SU-DHL-6 (cell line): ENCODE results near the gene PLCH1.

ENCODE experiments used
- H2AFZ ChIP-seq: fragments of 200-600 bp; sonication (generic); 2 replicates; pipeline ENCODE4 v1.6.1; 2014; ENCODE audit warnings: low read depth, mild to moderate bottlenecking, moderate library complexity, mixed read lengths, antibody characterized with exemption, low read length; ENCODE audit not compliant: severe bottlenecking
- H3F3A ChIP-seq: fragments of 200-600 bp; shearing (Covaris generic); 2 replicates; pipeline ENCODE4 v1.6.0; 2016; ENCODE audit warnings: antibody characterized with exemption, mild to moderate bottlenecking; ENCODE audit not compliant: insufficient read depth
- H3K27ac ChIP-seq: fragments of 200-600 bp; sonication (generic); 2 replicates; pipeline ENCODE4 v1.5.1; 2016; ENCODE audit warnings: low read depth, mild to moderate bottlenecking, low read length, moderate library complexity, mixed read lengths
- H3K27me3 ChIP-seq: fragments of 200-600 bp; sonication (generic), shearing (Covaris generic); 2 replicates; pipeline ENCODE4 v1.6.0; 2014; ENCODE audit warnings: mild to moderate bottlenecking, low read length
- H3K36me3 ChIP-seq: fragments of 200-600 bp; sonication (generic); 2 replicates; pipeline ENCODE4 v1.6.1; 2014; ENCODE audit warnings: mild to moderate bottlenecking, low read length, mixed read lengths
- H3K4me2 ChIP-seq: fragments of 300-600, 200-600 bp; shearing (Covaris generic), sonication (generic); 2 replicates; pipeline ENCODE4 v1.6.0; 2014; ENCODE audit warnings: low read length, low read depth, mild to moderate bottlenecking; ENCODE audit not compliant: poor library complexity, severe bottlenecking
- H3K4me3 ChIP-seq: fragments of 200-600 bp; sonication (generic); 2 replicates; pipeline ENCODE4 v1.5.1; 2014; ENCODE audit warnings: antibody characterized with exemption, low read length, mild to moderate bottlenecking, mixed read lengths; ENCODE audit not compliant: insufficient read depth, poor library complexity, severe bottlenecking
- H3K79me2 ChIP-seq: fragments of 200-600 bp; sonication (generic); 2 replicates; pipeline ENCODE4 v1.6.1; 2014; ENCODE audit warnings: mild to moderate bottlenecking, low read length, moderate library complexity; ENCODE audit not compliant: insufficient read depth
- H3K9ac ChIP-seq: fragments of 200-600 bp; sonication (generic); 2 replicates; pipeline ENCODE4 v1.7.0; 2014; ENCODE audit warnings: mild to moderate bottlenecking, low read length
- H3K9me2 ChIP-seq: fragments of 200-600 bp; sonication (generic); replicated peaks from 2 replicates; pipeline ENCODE4 v1.6.1; 2014; ENCODE audit warnings: low read length; ENCODE audit not compliant: insufficient read depth
- H3K9me3 ChIP-seq: fragments of 200-600 bp; sonication (generic); 2 replicates; pipeline ENCODE4 v1.6.1; 2014; ENCODE audit warnings: low read length, mixed read lengths; ENCODE audit not compliant: insufficient read depth
- H4K20me1 ChIP-seq: fragments of 200-600 bp; sonication (generic); 2 replicates; pipeline ENCODE4 v1.6.1; 2014; ENCODE audit warnings: low read depth, mild to moderate bottlenecking, antibody characterized with exemption, low read length, moderate library complexity, mixed read lengths
- EZH2phosphoT487 ChIP-seq: fragments of 200-600 bp; sonication (generic), shearing (Covaris generic); conservative IDR thresholded peaks from 2 replicates; pipeline ENCODE4 v1.6.1; 2018; ENCODE audit warnings: mild to moderate bottlenecking, antibody characterized with exemption, low read length, moderate library complexity, mixed read lengths
- TF ChIP-seq, protein P1 (sequence below): fragments of 200-600 bp; sonication (generic); IDR thresholded peaks from one replicate; pipeline ENCODE4 v1.5.1; 2017; ENCODE audit warnings: antibody characterized with exemption, mild to moderate bottlenecking, low read length, moderate library complexity; ENCODE audit not compliant: insufficient read depth, poor library complexity, severe bottlenecking

The PLCH1 gene

DNA sequence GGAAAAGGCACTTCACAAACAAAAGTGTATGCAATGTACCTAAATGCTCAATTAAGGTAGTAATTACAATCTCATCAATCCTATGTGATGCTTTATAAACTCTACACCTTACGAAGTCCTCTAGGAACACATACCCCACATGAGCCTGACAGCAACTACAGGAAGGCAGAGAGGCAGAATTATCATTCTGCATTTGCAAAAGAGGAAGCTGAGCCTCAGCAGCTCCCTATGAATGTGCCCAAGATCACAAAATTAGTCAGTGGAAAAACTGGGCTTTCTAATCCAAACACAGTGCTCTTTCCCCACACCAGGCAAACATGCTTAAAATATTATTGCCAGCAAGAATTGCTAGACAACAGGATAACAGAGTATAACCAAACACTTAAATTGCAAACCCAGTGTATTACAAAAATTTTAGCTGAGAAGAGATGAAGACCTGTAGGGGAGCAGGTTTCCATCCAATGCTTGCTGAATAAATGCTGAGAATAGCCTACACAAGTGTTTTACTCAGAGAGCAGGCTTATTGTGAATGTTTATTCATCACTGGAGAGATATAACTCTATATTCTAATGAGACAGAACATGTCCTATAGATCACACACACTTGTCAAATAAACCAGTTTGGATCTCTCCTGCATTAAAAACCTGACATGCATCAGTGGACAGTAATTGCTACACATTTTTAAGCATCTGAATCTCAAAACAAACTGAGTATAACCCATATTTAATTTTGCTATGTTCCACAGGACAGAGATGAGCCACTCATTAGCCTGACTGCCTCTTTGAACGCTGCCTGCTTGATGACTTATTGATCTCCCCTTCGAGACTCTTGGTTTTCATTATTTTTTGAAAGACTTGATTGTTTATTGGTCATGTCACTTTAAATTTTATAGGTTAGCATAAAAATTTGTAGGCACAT lies 62.2 kb downstream of the PLCH1 start:
- H3K4me2 ChIP-seq: no peak overlapping the region
- no peaks in the 10 kb centered on the region for H3K27me3 ChIP-seq
- H3K9ac ChIP-seq: no peak overlapping the region
- TF ChIP-seq, protein P1, sequence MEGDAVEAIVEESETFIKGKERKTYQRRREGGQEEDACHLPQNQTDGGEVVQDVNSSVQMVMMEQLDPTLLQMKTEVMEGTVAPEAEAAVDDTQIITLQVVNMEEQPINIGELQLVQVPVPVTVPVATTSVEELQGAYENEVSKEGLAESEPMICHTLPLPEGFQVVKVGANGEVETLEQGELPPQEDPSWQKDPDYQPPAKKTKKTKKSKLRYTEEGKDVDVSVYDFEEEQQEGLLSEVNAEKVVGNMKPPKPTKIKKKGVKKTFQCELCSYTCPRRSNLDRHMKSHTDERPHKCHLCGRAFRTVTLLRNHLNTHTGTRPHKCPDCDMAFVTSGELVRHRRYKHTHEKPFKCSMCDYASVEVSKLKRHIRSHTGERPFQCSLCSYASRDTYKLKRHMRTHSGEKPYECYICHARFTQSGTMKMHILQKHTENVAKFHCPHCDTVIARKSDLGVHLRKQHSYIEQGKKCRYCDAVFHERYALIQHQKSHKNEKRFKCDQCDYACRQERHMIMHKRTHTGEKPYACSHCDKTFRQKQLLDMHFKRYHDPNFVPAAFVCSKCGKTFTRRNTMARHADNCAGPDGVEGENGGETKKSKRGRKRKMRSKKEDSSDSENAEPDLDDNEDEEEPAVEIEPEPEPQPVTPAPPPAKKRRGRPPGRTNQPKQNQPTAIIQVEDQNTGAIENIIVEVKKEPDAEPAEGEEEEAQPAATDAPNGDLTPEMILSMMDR: no peak
- no peak for TF ChIP-seq EZH2phosphoT487
- H3K79me2 ChIP-seq: no peaks in the 10 kb centered on the region
- H2AFZ ChIP-seq: no peak overlapping the region
- no peaks in the 10 kb centered on the region for H3K9me3 ChIP-seq
- H3F3A ChIP-seq: no peaks in the 10 kb centered on the region
- no peaks in the 10 kb centered on the region for H3K36me3 ChIP-seq
- H3K27ac ChIP-seq: no peak overlapping the region
- no peaks in the 10 kb centered on the region for H4K20me1 ChIP-seq
- no peak overlapping the region for H3K4me3 ChIP-seq
- no peaks in the 10 kb centered on the region for H3K9me2 ChIP-seq

DNA sequence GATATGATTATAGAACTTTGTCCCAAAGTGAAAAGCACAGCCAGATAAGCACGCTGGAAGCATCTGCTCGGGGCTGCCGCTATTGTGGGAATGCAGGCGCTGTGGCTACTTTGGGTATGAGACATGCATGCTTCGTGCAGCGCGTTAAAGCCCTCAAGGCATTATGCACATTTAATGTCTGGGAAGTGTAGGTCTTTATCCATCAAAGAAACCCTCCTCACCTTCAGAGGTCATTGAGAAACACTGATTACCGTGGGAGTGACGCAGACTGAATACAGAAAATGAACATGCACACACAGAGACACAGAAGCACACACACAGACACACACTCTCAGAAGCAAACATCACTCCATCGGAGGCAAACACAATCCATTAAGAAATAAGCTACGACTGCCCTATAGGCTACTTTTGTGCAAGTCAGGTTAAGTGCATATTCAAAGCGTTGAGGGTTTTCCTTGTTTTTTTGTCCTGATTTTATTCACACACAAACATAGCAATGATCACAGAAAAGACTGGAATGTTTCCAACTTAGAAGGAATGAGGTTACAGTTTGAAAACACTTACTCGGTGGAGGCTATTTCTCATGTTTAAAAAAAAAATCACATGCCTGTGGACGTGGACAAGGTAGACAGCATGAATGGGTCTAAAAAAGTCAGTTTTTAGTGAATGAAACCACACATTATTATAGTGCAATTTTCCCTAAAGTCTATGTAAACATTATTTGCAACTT lies 68.5 kb downstream of the PLCH1 start:
- Histone ChIP-seq H3K9ac (no peak overlapping the region), H2AFZ (no peak overlapping the region), H3K27ac (no peak overlapping the region), H3F3A (no peaks in the 10 kb centered on the region), H3K79me2 (no peaks in the 10 kb centered on the region), H3K4me2 (no peak overlapping the region), H3K36me3 (no peaks in the 10 kb centered on the region), H3K9me2 (no peaks in the 10 kb centered on the region), H3K9me3 (no peaks in the 10 kb centered on the region), H3K4me3 (no peak overlapping the region), H3K27me3 (no peaks in the 10 kb centered on the region), H4K20me1 (no peaks in the 10 kb centered on the region)
- TF ChIP-seq EZH2phosphoT487: no peak
- TF ChIP-seq, protein P1: no peak

DNA sequence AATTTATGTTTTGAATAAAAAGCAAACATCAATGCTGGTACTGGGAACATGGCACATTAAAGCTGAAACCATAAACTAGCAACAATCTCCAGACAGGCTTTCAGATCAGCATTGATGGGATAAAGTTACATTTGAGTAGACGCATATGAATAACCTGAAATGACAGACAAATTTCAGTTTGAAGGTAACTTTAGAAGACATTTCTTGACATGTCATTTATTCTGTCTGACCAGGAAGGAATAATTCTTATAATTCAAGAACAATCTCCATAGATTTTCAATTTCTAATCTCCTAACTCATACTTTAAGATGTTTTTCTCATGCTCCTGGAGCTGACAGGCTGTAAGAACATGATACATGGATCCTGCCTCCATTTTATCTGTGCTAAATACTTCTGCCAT lies 69.8 kb downstream of the PLCH1 start:
- TF ChIP-seq, protein P1: no peak
- no peak for TF ChIP-seq EZH2phosphoT487
- H3K9me2 ChIP-seq: no peaks in the 10 kb centered on the region
- no peak overlapping the region for H3K9ac ChIP-seq
- no peaks in the 10 kb centered on the region for H3K79me2 ChIP-seq
- no peak overlapping the region for H3K27ac ChIP-seq
- H3K36me3 ChIP-seq: no peaks in the 10 kb centered on the region
- H2AFZ ChIP-seq: no peak overlapping the region
- H3K4me3 ChIP-seq: no peak overlapping the region
- H3F3A ChIP-seq: no peaks in the 10 kb centered on the region
- no peak overlapping the region for H3K4me2 ChIP-seq
- no peaks in the 10 kb centered on the region for H3K27me3 ChIP-seq
- no peaks in the 10 kb centered on the region for H4K20me1 ChIP-seq
- no peaks in the 10 kb centered on the region for H3K9me3 ChIP-seq
